ENCODE measurements around the gene TBC1D10A.
A peak's percentile ranks its signal among the peaks of the same experiment; 100 is the strongest.

TBC1D10A gene

DNA sequence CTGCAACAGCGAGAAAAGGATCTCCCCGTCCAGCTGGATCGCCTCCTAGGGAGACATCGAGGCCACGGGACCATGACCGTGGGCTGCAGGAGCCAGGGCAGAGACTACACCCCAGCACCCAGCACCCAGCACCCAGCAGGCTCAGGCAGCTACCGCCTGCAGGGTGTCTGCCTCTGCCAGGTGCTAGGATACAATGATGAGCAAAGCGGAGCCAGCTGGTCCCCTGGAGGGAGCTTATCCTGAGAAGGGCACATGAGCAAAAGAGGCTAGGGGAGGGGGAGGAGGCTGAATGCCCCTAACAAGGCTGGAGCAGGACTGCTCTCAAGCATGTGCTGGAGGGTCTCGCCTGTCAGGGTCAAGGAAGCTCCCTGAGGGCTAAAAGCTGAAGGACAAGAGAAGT, 32.7 kb downstream of the TBC1D10A start:
- FAIRE-seq: no peak
- TF ChIP-seq POLR2AphosphoS5 (IDR thresholded peaks at IDR 0.05; ENCODE audit: low read depth, low read length): no peak
- TF ChIP-seq POLR2A (IDR thresholded peaks at IDR 0.05; ENCODE audit: low read depth, low read length): no peak
- no peak for TF ChIP-seq TAF1 (IDR thresholded peaks at IDR 0.05; ENCODE audit: borderline replicate concordance, low read depth, low read length)
- no peak for DNase-seq (ENCODE audit: insufficient read length)

- no peak for TF ChIP-seq POLR2AphosphoS5 (IDR thresholded peaks at IDR 0.05; ENCODE audit: low read depth, low read length)
- TF ChIP-seq POLR2A (IDR thresholded peaks at IDR 0.05; ENCODE audit: low read depth, low read length): no peak
- TF ChIP-seq TAF1 (IDR thresholded peaks at IDR 0.05; ENCODE audit: borderline replicate concordance, low read depth, low read length): no peak
- DNase-seq (ENCODE audit: insufficient read length) (no peak), FAIRE-seq (no peak)
Observed at GRCh38 chr22:30293026-30293425, 33.7 kb downstream of the TBC1D10A start.

GRCh38 chr22:30292069-30292970, 34.4 kb downstream of the TBC1D10A start:
- FAIRE-seq: no peak
- TF ChIP-seq TAF1 (IDR thresholded peaks at IDR 0.05; ENCODE audit: borderline replicate concordance, low read depth, low read length) (no peak), POLR2A (IDR thresholded peaks at IDR 0.05; ENCODE audit: low read depth, low read length) (no peak), POLR2AphosphoS5 (IDR thresholded peaks at IDR 0.05; ENCODE audit: low read depth, low read length) (no peak)
- no peak for DNase-seq (ENCODE audit: insufficient read length)

GRCh38 chr22:30291058-30291892, 35.5 kb downstream of the TBC1D10A start:
- FAIRE-seq (no peak), DNase-seq (ENCODE audit: insufficient read length) (no peak)
- TF ChIP-seq POLR2A (IDR thresholded peaks at IDR 0.05; ENCODE audit: low read depth, low read length): no peak
- TF ChIP-seq TAF1 (IDR thresholded peaks at IDR 0.05; ENCODE audit: borderline replicate concordance, low read depth, low read length): no peak
- no peak for TF ChIP-seq POLR2AphosphoS5 (IDR thresholded peaks at IDR 0.05; ENCODE audit: low read depth, low read length)

- no peak for DNase-seq (ENCODE audit: insufficient read length)
- TF ChIP-seq POLR2A (IDR thresholded peaks at IDR 0.05; ENCODE audit: low read depth, low read length) (peak; percentile 57), TAF1 (IDR thresholded peaks at IDR 0.05; ENCODE audit: borderline replicate concordance, low read depth, low read length) (no peak), POLR2AphosphoS5 (IDR thresholded peaks at IDR 0.05; ENCODE audit: low read depth, low read length) (peak; percentile 30; the same call in 1 of the 2 replicates)
- FAIRE-seq: peak; percentile 70
Observed at GRCh38 chr22:30290342-30291057, 36.2 kb downstream of the TBC1D10A start.

- DNase-seq (ENCODE audit: insufficient read length) (no peak), FAIRE-seq (no peak)
- no peak for TF ChIP-seq POLR2A (IDR thresholded peaks at IDR 0.05; ENCODE audit: low read depth, low read length)
- no peak for TF ChIP-seq POLR2AphosphoS5 (IDR thresholded peaks at IDR 0.05; ENCODE audit: low read depth, low read length)
- no peak for TF ChIP-seq TAF1 (IDR thresholded peaks at IDR 0.05; ENCODE audit: borderline replicate concordance, low read depth, low read length)
Observed at GRCh38 chr22:30289980-30290313, 36.8 kb downstream of the TBC1D10A start.

- DNase-seq (ENCODE audit: insufficient read length) (peak; percentile 98), FAIRE-seq (peak; percentile 98)
- TF ChIP-seq TAF1 (IDR thresholded peaks at IDR 0.05; ENCODE audit: borderline replicate concordance, low read depth, low read length): no peak
- no peak for TF ChIP-seq POLR2A (IDR thresholded peaks at IDR 0.05; ENCODE audit: low read depth, low read length)
- TF ChIP-seq POLR2AphosphoS5 (IDR thresholded peaks at IDR 0.05; ENCODE audit: low read depth, low read length): no peak
Observed at GRCh38 chr22:30289141-30289979, 37.4 kb downstream of the TBC1D10A start, which contains the start of gene CASTOR1. Gene CASTOR1 (minus strand): TSS chr22:30289505. CDS start chr22:30289497, 8 bp downstream.

DNA sequence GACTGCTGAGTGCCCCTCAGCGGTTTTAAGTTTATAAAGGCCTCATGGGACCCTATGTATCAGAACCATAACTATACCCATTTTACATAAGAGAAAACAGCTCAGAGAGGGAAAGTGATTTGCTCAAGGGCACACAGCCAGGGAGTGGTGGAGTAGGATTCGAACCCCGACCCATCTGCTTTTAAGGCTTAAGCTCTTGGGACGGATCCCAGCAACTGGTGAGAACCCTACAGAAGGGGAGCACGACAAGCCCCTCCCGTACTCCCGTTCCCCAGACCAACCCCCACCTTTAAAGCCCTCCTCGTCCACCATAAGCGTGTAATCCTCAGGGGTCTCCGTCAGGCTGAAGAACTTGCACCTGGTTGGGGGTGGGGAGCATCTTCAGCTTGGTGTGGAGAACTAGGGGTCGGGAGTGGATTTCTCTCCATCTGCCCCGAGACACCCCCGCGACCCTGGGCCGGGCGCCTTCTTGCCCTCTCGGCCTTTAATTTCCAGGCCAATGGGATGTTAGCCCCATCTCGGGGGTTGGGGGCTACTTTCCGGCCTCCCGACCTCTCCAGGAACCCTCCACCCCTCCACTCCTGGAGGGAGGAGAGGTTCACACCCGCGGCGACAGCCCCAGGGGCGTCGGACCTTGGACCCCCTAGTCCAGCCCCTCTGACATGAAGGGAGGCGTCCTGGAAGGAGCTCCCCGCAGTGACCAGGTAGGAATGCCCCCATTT, 38.2 kb downstream of the TBC1D10A start:
- FAIRE-seq: peak; percentile 81
- no peak for DNase-seq (ENCODE audit: insufficient read length)
- no peak for TF ChIP-seq POLR2AphosphoS5 (IDR thresholded peaks at IDR 0.05; ENCODE audit: low read depth, low read length)

- FAIRE-seq (peak; percentile 98), DNase-seq (ENCODE audit: insufficient read length) (peak; percentile 64)
- TF ChIP-seq TAF1 (IDR thresholded peaks at IDR 0.05; ENCODE audit: borderline replicate concordance, low read depth, low read length) (no peak), POLR2AphosphoS5 (IDR thresholded peaks at IDR 0.05; ENCODE audit: low read depth, low read length) (no peak), POLR2A (IDR thresholded peaks at IDR 0.05; ENCODE audit: low read depth, low read length) (no peak)
Observed at GRCh38 chr22:30287648-30288418, 38.9 kb downstream of the TBC1D10A start.

Data from GM12892 (cell line).